Activated CD4-positive, alpha-beta T cell treated with anti-CD3 and anti-CD28 coated beads, Interleukin-2, Interleukin-4, amounts not matched to agents 100 ng/mL and 50 ng/mL, durations not matched to agents 16 hours and 8 hours (primary cell): Measurements from ENCODE around the gene LGI1.
A peak's percentile ranks its signal among the peaks of the same experiment; 100 is the strongest.

Experiments
- DNase-seq: peaks from one replicate; pipeline ENCODE4 v3.0.0-alpha.2; 2020; ENCODE audit warnings: low spot score

Gene LGI1

GRCh38 chr10:93755443-93756116 is 2.2 kb upstream of the LGI1 start:
- DNase-seq = peak; percentile 2

GRCh38 chr10:93756118-93756517 is 1.6 kb upstream of the LGI1 start:
- DNase-seq = no peak

DNA sequence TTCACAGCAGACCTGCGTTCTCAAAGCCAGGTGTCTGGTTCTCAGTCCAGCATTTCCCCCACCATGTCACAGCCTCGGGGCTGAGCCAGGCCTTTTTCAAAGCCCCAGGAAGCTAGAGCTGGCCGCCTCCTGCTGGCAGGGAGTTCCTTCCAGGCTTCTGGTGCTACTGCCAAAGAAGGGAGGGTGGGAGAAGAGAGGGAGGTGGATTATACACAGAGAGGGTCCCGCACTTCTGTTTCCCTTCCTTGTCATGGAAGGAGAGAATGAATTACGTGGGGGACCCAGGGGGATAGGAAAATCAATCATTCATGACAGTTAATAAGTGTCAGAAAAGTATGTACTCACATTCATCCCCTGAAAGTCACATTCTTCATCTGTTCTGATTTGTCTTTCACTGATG is 600 bp upstream of the LGI1 start:
- no peak for DNase-seq

GRCh38 chr10:93758508-93758885 is 761 bp downstream of the LGI1 start:
- DNase-seq = no peak

DNA sequence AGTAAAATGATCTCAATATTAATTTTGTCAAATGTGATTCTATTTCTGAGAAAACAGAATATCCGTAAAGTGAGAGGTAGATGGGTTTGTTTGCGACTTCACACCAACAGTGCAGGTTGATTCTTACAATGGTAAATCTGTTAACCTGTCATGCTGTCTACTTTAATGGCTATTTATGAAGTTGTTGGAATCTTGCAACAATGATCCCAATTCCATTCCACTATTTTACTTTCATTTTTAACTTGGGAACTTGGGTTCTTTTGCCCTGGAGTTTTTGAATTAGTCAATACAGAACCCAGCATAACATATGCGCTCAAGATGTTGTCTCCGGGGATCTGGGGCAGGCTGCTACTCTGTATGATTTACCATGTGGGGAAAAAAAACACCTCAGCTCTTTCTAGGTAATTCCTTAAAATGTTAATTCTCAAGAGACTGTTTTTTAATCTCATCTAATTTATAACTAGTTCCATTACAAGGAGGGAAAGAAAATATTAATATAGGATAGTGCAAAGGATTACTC is 1.2 kb downstream of the LGI1 start:
- no peak for DNase-seq

DNA sequence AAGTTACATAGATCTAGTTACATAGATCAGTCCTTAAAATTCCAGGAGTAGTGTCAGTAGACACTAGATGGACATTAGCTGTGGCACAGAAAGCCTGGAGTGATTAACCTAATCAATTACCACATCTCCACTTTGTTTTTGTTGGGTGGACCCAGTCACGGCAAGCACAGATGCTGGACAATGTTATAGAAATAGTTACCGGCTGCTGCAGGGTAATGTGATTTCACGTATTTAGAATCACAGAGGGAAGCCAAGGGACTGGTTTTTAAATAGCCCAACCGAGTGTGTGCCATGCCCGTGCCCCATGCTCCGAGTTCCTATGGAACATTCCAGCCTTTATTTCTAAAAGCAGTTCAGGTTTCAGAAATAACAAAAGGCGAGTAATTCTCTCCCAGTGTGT is 2.8 kb downstream of the LGI1 start:
- no peak for DNase-seq

GRCh38 chr10:93762979-93763391 is 5.2 kb downstream of the LGI1 start:
- no peak for DNase-seq

- DNase-seq = no peak
Measured at GRCh38 chr10:93766918-93767317, 9.2 kb downstream of the LGI1 start.

DNA sequence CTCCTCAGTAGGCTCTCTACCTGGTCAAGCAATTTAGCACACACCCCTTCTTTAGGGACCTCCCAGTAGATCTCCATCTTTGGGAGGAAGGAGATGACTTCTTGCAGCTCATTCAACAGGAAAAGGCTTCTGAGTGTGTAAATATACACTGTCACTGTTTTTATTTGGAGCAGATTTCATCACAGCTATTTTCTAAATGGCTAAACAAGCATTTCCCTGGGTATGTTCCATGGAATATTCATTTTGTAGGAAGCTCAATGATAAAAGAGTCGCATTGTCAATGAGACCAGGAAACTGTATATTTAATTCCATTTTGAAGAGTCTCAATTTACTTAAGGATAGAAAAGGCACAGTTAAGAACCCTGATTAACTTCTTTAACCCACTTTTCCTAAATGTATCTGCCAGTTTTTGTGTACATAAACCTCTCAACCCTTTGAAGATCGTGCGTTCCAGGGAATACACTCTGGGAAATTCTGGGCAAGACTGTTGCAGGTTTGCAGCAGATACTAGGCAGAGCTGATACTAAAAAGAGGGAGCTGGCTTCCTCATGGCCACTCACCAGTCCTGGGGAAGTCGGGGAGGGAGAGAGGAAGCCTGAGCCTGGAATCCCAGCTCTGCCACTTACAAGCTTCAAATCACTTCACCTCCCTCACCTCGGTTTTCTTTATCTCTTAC is 10.1 kb downstream of the LGI1 start:
- no peak for DNase-seq

GRCh38 chr10:93768892-93769291 is 11.2 kb downstream of the LGI1 start:
- DNase-seq = no peak

DNA sequence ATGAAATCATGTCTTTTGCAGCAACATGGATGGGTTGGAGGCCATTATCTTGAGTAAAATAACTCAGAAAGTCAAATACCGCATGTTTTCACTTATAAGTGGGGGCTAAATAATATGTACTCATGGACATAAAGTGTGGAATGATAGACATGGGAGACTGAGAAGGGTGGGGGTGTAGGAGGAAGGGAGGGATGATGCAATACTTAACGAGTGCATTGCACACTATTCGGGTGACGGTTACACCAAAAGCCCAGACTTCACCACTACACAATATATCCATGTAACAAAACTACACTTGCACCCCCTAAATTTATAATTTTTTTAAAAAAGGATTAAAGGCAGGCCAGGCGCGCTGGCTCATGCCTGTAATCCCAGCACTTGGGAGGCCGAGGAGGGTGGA is 13.6 kb downstream of the LGI1 start:
- DNase-seq = no peak

GRCh38 chr10:93773120-93773519 is 15.4 kb downstream of the LGI1 start:
- no peak for DNase-seq

DNA sequence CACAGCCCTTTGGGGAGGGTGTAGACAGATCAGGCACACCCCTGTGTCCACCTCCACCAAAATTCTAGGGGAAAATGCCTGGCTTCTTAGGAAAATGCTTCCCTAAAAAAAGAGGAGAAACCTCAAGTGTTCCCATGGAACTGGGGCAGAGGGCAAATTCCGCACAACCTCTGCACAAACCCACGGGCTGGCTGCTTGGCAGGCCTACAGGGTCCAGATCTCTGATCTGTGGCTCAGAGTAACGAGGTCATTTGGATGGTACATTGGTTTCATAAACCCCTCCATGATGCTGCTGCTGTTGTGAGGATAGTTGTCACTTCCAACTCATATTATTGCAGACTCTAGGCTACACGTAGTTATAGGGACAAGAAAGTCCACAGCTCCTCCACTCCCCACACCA is 16.0 kb downstream of the LGI1 start:
- DNase-seq = no peak

GRCh38 chr10:93775356-93775755 is 17.6 kb downstream of the LGI1 start:
- no peak for DNase-seq

DNA sequence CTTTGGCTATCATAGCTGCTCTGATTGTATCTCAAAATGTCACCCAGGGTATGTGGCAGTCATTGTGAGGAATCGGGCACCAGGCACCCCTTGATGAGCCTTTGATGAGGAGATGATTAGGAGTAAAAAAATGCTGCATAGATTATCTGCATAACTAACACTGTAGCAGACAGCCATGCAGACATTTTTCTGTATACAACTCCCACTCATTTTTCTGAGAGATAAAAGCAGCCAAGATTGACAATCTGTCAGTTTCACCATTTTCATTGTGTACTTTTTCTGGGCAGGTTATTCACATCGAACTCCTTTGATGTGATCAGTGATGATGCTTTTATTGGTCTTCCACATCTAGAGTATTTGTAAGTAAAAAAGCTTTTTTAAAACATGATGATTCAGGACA is 19.4 kb downstream of the LGI1 start:
- DNase-seq = no peak

DNA sequence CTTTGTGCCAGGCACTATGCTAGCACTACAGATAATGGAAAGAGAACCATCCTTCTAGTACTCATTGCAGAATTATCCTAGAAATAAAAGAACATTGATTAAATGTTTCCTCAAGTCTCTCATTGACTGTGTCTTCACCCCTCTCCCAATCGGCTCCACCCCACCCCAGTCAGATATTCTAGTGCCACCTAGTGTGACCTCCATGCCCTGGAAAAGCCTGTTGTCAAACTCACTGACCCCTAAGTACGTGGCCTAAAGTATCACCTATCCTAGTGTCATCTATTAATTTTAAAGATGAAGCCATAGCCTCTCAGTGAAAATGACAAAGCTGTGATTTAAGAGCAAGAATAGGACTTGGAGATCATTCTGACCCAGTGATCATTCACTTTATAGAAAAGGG is 26.3 kb downstream of the LGI1 start:
- DNase-seq = no peak

- DNase-seq = no peak
Measured at GRCh38 chr10:93788413-93789208, 30.9 kb downstream of the LGI1 start.

GRCh38 chr10:93790439-93790838 is 32.7 kb downstream of the LGI1 start:
- no peak for DNase-seq

DNA sequence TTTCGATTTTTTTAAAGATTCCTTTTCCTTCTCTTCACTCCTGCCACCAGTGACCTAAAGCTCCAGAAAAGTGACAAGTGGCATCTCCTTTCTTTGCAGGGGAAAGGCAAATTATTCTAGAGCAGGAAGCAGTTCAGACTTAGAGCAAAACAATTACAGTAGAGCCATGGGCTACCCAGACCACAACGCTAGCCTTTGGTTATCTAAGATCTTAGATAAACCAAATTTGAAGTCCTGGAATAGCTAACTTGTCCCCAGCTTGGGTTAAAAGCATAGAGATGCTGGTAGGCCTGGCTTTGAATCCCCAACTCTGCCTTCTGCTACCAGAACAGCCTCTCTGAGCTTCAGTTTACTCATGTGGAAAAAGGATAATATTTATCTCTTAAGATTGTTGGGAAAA is 38.4 kb downstream of the LGI1 start:
- no peak for DNase-seq

DNA sequence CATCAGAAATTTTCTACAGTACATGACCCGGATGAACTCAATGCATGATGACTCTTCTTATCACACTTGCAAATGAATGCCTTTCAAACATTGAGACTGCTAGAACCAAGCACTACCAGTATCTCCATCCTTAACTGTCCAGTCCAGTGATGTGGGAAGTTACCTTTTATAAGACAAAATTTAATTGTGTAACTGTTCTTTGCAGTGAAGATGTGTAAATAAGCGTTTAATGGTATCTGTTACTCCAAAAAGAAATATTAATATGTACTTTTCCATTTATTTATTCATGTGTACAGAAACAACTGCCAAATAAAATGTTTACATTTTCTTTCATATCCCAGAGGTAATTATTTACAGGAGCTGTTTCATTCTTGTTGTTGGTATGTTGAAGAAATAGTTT is 40.1 kb downstream of the LGI1 start:
- DNase-seq = no peak

- no peak for DNase-seq
Measured at GRCh38 chr10:93799155-93799708, 41.5 kb downstream of the LGI1 start.

- DNase-seq = no peak
Measured at GRCh38 chr10:93804200-93804599, 46.5 kb downstream of the LGI1 start.

GRCh38 chr10:93806903-93807302 is 49.2 kb downstream of the LGI1 start:
- DNase-seq = no peak
